ENCODE results near the gene SLC35F1.
"Not testable (repeated sequence)": the region's sequence is repeated elsewhere in the genome, so short reads cannot be mapped to it uniquely, and the experiment has no call there.

The SLC35F1 gene

DNA sequence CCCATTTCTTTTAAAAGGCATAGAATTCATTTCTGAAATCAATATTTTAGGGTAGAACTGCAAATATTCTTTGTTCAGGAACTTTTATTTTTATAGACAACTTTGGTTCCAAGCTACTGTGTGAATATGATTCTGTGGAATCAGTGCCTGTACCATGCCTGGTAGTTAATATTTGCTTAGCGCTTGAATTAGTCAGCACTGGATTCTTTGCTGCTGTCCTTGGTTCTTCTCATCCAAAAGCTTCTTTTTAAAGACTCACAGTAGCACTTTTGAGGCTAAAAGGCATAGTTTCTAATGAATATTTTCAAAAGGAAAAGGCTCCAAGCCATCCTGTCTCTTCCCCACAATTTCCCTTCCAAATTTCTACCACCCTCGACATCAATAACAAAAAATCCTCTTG is 109.5 kb downstream of the SLC35F1 start:
- no peak for DNase-seq

GRCh38 chr6:118017301-118017848 is 110.3 kb downstream of the SLC35F1 start:
- no peak for DNase-seq

DNA sequence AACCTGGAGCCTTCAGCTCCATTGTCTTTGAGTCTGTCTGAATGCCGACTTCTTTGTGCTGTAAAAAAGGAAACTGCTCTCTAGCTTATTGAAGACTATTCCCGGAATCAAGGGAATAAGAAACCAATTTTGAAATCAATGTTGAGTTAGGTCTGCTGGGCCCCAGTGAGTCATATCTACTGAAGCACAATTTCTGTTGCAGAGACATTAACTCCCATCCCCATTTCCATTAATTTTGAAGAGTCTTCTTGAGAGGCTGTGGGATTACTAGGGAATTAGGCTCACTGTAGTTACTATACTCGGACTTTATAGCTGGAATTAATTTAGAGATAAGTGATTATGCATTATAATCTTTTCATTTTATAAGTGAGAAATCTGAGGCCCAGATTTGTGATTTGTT is 116.7 kb downstream of the SLC35F1 start:
- DNase-seq = no peak

GRCh38 chr6:118029967-118030366 is 122.9 kb downstream of the SLC35F1 start:
- DNase-seq = no peak

GRCh38 chr6:118037479-118037878 is 130.4 kb downstream of the SLC35F1 start:
- not testable (repeated sequence) for DNase-seq

- no peak for DNase-seq
Measured at GRCh38 chr6:118042855-118043254, 135.8 kb downstream of the SLC35F1 start.

GRCh38 chr6:118044275-118044674 is 137.2 kb downstream of the SLC35F1 start:
- DNase-seq = no peak

DNA sequence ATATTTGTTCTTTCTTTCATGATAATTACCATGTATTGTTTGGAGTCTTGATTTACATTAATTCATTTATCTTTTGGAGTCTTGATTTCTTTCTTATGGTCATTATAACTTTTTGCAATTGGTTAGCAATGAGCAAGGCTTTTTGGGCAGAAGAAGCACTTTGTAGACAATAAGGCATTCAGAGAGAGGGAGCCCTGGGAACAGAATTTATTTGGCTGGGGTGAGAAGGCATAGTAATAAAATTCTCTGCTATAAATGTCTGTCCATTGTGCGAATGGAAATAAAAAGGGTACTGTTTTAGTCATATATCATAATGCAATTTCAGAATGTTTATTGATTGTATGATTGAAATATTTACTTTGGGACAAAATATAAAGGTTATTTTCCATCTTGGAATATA is 147.0 kb downstream of the SLC35F1 start:
- DNase-seq = no peak

- no peak for DNase-seq
Measured at GRCh38 chr6:118061666-118062065, 154.6 kb downstream of the SLC35F1 start.

DNA sequence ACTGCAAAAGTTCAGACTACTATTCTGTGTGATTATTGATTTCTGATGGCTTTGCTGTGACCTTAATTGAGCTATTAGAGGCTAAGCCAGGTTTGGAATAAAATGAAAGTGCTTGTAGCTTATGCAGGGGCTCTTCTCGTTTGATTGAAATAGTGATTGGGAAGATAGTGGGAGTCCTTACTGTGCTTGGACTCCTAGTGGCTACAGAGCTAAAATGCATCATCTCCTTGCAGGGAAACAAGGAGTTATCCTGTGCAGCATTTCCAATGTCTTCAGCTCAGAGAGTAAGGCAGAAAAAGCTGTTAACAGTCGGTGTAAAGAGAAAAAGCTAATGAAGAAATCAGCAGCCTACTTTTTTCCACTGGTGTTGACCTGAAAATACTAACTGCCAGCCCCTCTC is 173.5 kb downstream of the SLC35F1 start:
- no peak for DNase-seq

- DNase-seq = no peak
Measured at GRCh38 chr6:118083711-118084110, 176.6 kb downstream of the SLC35F1 start.

DNA sequence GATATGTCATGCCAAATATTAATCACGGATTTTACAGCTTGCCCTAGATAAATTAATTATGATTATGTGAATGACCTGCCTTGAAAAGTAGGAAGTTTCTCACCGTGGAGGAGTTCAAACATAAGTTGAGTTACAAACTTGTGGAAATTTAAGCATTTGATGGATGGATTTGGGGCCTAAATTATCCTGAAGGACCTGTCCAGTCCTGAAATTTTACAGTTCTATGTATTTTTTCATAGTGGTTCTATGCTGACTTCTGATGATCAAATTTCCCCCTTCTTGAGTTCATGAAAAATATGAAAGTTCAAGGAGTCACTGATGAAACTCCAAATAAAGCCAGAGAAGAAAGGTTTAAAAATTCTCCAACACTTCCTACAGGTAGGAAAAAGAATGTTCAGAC is 178.6 kb downstream of the SLC35F1 start:
- no peak for DNase-seq

DNA sequence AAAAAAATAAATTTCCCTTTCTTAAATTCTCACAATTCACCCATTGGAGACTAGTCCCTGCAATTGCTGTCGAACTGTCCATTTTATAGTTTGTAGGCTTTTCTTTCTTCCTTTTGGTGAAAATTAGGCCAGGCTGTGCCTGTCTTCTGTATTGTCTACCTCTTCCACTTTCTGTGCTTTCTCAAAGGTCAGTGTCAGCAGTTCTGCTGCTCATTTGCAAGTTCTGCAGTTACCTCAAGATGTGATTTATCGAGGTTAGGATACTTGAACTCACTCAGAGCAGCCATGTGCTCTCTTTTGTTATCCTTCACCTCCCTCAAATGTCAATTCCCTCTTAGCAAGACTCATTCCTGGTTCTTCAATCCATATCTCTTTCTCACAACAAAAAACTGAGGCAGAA is 179.1 kb downstream of the SLC35F1 start:
- no peak for DNase-seq

- no peak for DNase-seq
Measured at GRCh38 chr6:118092086-118092485, 185.0 kb downstream of the SLC35F1 start.

GRCh38 chr6:118097576-118097975 is 190.5 kb downstream of the SLC35F1 start:
- no peak for DNase-seq

DNA sequence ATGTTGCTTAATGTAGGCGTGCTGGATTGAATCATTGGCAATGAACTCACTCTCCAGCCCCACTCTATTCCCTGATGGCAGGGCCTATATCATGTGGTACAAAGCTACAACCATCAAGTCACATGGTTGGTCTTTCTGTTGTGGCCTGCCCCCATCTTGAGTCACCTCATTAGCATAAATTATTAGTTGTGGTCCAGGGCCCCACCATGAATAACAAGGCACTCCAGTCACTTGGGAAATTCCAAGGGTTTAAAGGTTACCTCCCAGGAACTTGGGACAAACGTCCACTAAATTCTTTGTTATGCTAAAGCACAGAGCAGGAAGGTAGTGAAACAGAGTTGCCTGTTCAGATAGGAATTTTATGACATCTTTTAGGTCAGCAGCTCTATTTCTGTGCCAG is 193.7 kb downstream of the SLC35F1 start:
- no peak for DNase-seq

GRCh38 chr6:118101220-118101619 is 194.2 kb downstream of the SLC35F1 start:
- DNase-seq = no peak

DNA sequence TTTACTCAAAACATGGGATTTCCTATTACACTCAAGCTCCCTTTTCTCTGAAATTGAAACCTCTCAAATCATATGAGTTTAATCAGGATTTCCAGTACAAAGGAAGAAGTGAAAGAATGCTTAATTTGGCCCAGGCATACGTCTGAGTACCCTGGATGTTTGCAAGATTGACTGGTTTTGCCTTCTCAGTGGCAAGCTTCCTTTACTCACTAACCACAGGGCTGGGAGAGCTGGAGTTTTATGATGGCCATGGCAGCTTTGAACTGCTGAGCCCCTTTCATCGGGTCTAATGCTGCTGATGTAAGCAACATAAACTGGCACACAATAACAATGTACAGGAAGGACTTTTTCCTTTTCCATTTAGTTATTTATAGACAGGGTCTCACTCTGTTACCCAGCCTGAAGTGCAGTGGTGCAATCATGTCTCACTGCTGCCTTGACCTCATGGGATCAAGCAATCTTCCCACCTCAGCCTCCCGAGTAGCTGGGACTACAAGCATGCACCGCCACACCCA is 194.8 kb downstream of the SLC35F1 start:
- no peak for DNase-seq

GRCh38 chr6:118102401-118102800 is 195.3 kb downstream of the SLC35F1 start:
- no peak for DNase-seq

GRCh38 chr6:118103381-118104146 is 196.5 kb downstream of the SLC35F1 start:
- no peak for DNase-seq

DNA sequence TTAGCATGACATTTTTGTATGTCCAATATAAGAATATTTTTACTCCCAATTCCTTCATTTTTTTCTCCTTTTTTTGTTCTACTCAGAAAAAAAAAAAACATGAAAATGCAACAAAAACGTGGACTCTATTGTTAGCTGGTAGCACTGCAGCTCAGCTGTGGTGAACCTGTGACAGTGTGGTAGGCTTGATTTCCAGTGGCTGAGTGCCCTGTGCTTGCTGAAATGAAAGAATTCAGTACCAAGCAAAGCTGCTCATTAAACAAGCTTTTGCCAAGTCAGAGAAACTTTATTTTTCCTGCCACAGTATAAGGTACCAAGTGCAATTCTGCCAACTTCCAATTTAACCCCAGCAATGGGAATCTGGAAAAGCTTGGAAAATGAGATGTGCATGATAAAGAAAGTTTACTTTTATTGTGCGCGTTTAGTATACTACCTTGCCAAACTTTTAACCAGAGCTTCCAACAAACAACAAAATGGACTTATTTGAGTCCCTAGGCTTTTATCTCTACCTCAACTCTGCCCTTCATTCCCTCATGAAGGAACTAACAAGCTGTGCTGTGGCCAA is 215.2 kb downstream of the SLC35F1 start:
- DNase-seq = no peak

DNA sequence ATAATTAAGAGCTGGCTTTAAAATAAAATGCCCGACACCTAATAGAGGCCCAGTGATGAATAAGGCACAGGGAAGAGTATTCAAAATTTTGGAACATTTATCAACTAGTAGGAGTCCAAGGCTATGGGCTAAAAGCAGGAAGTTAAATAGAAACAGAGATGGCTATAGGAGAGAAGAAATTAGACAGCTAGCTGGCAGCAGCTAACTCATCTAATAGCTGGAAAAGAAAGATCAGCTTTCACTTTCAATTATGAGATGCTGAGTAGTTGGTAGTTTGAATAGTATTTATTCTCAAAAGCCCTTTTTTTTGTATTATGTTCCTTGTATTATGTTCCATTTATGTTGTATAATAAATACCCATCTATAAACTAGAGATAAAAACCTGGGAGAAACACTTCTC is 215.7 kb downstream of the SLC35F1 start:
- no peak for DNase-seq

- no peak for DNase-seq
Measured at GRCh38 chr6:118123503-118124037, 216.5 kb downstream of the SLC35F1 start.

- DNase-seq = no peak
Measured at GRCh38 chr6:118124851-118125250, 217.8 kb downstream of the SLC35F1 start.
